Mesodermal cell (in vitro differentiated cells): ENCODE results near the gene DLGAP1.

Experiments used
- H3K27ac ChIP-seq: 2 replicates; pipeline ENCODE4 v1.7.0; 2013; ENCODE audit warnings: mild to moderate bottlenecking, low read depth, low read length, moderate library complexity; ENCODE audit not compliant: severe bottlenecking
- H3K36me3 ChIP-seq: 2 replicates; pipeline ENCODE4 v1.7.1; 2013; ENCODE audit warnings: mild to moderate bottlenecking, low read length, moderate library complexity; ENCODE audit not compliant: control insufficient read depth, insufficient read depth
- H3K4me1 ChIP-seq: one replicate; pipeline ENCODE4 v1.7.1; 2013; ENCODE audit warnings: mild to moderate bottlenecking, low read length; ENCODE audit not compliant: insufficient read depth, control insufficient read depth, poor library complexity, severe bottlenecking
- H3K4me3 ChIP-seq: 2 replicates; pipeline ENCODE4 v1.7.0; 2013; ENCODE audit warnings: low read length, control low read depth, mild to moderate bottlenecking; ENCODE audit not compliant: insufficient read depth, poor library complexity, severe bottlenecking; ENCODE audit errors: extremely low read depth
- H3K9me3 ChIP-seq: 2 replicates; pipeline ENCODE4 v1.7.1; 2013; ENCODE audit warnings: mild to moderate bottlenecking, low read length, moderate library complexity; ENCODE audit not compliant: control insufficient read depth
- WGBS, 2 experiments: methylation state at CpG; one replicate each; pipeline ENCODE4 v1.1.5; 2013; ENCODE audit warnings: missing lambda C conversion rate in 2 of 2; ENCODE audit not compliant: insufficient coverage in 2 of 2; 5-methylcytosine and 5-hydroxymethylcytosine counted together

DLGAP1 gene

DNA sequence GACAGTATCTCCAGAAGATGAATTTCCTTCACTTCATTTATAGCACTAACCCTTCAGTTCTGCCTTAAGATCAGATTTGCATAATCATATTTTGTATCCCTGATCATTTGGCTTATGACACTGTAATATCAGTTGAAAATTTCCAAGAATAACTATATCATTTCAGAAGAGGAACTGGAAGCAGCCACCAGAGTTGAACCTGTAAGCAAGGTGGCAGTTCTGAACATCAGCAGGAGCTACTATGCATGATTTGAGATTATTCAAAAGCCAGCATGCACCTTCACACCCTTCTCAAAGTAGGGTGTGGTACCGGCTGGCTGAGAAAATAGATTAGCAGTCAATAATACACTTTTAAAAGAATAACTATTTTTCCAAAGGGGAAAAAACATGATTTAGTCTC lies 328.2 kb downstream of the DLGAP1 start:
- Histone ChIP-seq H3K9me3 (no peaks in the 10 kb centered on the region), H3K27ac (no peak overlapping the region), H3K36me3 (no peaks in the 10 kb centered on the region), H3K4me3 (no peak overlapping the region), H3K4me1 (peaks cover 11% of the 10 kb centered on the region)
- WGBS, 2 experiments, result no CpG with 5 or more reads among the region's 1 CpG

DNA sequence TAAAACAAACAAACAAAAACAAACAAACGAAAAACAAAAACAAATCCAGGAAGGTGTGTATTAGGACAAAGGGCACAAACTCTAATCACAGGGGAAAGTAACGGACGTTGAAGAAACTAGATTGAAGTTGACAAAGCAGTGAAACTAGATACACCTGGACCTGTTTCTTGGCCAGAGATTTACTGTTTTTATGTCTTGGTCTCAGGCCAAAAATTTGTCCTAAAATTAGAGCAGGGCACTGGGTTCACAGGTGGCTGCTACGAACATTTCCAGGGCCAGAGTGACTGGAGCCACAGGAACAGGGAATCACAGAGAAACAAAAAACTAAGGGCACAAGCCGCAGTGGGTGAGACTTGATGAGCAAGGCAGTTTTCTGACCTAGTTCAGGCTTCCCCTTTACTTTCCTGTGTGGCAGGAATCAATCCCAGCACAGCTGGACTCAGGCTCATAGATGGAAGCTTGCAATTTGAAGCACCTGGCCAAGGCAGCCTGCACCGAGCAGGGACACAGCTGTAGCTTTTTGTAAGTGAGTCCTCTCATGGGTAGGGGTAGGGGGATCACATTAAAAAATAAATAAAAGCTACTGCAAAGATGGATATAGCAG lies 329.4 kb downstream of the DLGAP1 start:
- H3K9me3 ChIP-seq, result no peaks in the 10 kb centered on the region
- 79 to 82% methylated on average over 4 of the region's 6 CpGs for WGBS, 2 experiments
- peak overlapping the region; percentile 71 for H3K27ac ChIP-seq
- no peak overlapping the region for H3K4me3 ChIP-seq
- peaks cover 11% of the 10 kb centered on the region for H3K4me1 ChIP-seq
- H3K36me3 ChIP-seq, result no peaks in the 10 kb centered on the region

DNA sequence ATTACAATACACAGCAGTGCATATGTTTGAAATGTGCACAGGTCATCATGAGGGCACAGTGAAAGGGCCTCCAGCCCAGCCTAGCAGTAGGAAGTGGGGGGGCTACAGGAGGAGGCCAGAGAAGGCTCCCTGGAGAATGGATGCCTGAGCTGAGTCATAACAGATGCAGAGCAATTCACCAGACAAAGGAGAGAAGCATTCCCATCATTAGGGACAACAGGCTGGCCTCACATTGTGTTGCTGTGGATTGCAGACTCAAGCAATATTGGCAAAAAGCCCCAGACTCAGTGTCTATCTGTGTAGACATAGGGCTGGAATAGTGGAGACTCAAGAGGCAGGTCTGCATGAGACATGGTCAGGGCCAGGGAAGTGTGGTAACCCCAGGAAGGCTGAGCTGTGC lies 329.9 kb downstream of the DLGAP1 start:
- Histone ChIP-seq H3K4me3 (no peak overlapping the region), H3K36me3 (no peaks in the 10 kb centered on the region), H3K27ac (peak overlapping the region; percentile 71), H3K4me1 (peaks cover 11% of the 10 kb centered on the region), H3K9me3 (no peaks in the 10 kb centered on the region)

DNA sequence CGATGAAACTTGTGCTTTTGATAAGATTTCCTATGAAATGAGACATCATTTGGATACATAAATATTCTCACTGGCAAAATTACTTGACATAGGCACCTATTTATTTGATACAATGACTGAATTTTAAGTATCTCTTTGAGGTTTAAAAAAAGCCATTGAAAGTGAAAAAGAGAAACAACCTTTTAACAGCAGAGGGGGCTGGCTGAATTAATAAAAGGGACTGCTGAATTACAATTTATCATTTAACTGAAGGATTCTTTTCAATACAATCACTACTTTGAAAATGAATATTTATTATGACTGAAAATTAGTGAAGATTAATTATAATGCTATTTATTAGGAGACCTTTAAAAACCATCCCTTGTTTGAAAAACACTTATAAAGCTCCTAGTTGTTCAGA lies 335.3 kb downstream of the DLGAP1 start:
- peaks cover 1% of the 10 kb centered on the region for H3K4me1 ChIP-seq
- no peaks in the 10 kb centered on the region for H3K9me3 ChIP-seq
- H3K27ac ChIP-seq, result no peak overlapping the region
- no peaks in the 10 kb centered on the region for H3K36me3 ChIP-seq
- WGBS, 2 experiments, result no CpG with 5 or more reads among the region's 1 CpG
- H3K4me3 ChIP-seq, result no peak overlapping the region

DNA sequence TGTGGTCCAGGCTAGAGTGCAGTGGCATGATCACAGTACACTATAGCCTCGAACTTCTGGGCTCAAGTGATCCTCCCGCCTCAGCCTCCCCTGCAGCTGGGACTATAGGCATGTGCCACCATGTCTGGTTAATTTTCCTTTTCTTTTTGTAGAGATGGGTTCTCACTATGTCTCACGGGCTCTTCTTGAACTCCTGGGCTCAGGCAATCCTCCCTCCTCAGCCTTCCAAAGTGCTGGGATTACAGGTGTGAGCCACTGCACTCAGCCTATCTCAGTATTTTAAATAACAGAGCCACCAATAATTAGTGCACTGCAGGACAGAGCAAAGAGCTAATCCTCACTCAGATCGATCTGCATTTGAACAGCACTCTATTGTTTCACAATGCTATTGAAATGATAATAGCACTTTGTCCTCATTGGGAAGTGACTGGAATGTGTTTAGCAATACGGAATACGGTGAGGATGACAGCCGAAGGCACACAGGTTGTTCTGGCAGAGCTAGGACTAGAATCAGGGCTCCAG lies 335.9 kb downstream of the DLGAP1 start:
- Histone ChIP-seq H3K4me3 (no peak overlapping the region), H3K27ac (no peak overlapping the region)

DNA sequence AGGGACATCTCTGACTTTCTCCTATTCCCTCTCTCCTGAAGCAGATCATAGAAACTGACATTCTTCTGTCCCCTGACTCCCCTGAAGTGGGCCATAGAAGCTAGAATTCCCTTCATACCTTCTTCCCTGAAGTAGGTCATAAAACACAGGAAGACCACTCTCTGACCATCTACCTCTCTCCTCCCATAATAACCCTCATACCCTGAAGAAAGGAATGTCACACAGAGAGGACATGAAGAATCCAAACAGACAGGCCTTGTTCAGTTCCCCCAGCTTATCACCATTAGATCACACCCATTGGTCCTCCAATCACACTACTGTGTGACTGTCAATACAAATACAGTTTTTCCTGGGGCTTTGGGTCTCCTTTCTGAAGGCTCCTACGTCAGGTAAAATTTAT lies 347.1 kb downstream of the DLGAP1 start:
- no peaks in the 10 kb centered on the region for H3K9me3 ChIP-seq
- WGBS, 2 experiments, result no CpG with 5 or more reads among the region's 1 CpG
- H3K36me3 ChIP-seq, result no peaks in the 10 kb centered on the region
- no peaks in the 10 kb centered on the region for H3K4me1 ChIP-seq
- no peak overlapping the region for H3K27ac ChIP-seq
- H3K4me3 ChIP-seq, result no peak overlapping the region

More for the DNA sequence above, 335.9 kb downstream of the DLGAP1 start:
- Histone ChIP-seq H3K36me3 (no peaks in the 10 kb centered on the region), H3K4me1 (no peaks in the 10 kb centered on the region), H3K9me3 (no peaks in the 10 kb centered on the region)
- 55 to 58% methylated on average over 3 to 4 of the region's 7 CpGs for WGBS, 2 experiments

DNA sequence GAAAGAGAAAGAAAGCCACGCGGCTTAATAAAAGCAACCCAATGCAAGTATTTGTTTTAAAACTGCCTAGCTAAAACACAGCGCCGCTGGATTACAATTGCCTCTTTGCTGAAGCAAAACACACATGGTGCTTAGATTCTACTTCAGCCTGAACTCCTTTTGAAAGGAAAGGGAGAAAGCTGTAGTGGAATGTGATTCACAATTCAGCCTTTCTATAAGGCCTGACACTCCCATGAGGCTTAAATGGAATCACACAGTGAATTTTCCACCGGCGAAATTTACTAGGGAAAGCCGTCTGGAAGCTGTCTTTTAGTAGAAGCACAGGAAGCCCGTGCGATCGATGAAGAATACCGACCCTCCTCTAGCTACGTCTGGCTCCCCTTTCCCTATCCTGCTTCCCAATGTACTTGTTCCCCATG lies 348.0 kb downstream of the DLGAP1 start:
- Histone ChIP-seq H3K27ac (peak overlapping the region; percentile 68), H3K36me3 (no peaks in the 10 kb centered on the region), H3K4me1 (no peaks in the 10 kb centered on the region), H3K9me3 (no peaks in the 10 kb centered on the region), H3K4me3 (no peak overlapping the region)
- WGBS, 2 experiments, result 34 to 67% methylated on average over 7 to 10 of the region's 12 CpGs

DNA sequence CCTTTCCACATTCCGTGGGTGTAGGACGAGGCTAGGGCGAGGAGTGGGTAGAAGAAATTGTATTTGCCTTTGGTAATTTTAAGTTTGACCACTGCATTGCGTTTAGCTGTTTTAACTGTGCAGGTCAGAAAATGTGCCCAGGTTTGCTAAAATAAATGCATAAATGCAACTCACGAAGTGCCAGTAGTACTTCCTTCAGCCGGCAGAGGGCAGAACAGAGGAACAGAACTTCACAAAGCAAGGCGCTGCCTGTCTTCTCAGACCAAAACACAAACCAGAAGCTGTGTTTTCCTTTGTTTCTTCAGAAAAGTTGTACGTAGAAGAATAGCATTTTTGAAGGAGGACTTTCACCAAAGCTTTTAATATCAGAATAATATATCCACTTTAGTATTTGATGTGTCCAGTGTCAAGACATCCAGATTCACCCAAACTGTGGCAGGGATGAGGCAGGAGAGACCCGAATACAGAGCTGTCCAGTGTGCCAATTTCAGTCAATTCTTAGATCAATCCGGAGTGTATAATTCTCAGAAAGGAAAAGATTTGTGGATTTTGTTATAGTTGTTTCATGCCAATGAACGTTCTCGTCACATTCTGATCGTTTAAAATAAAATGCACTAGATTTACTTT lies 348.6 kb downstream of the DLGAP1 start:
- 65% methylated on average over 6 to 8 of the region's 13 CpGs for WGBS, 2 experiments
- H3K27ac ChIP-seq, result peak overlapping the region; percentile 68
- H3K4me3 ChIP-seq, result no peak overlapping the region

DNA sequence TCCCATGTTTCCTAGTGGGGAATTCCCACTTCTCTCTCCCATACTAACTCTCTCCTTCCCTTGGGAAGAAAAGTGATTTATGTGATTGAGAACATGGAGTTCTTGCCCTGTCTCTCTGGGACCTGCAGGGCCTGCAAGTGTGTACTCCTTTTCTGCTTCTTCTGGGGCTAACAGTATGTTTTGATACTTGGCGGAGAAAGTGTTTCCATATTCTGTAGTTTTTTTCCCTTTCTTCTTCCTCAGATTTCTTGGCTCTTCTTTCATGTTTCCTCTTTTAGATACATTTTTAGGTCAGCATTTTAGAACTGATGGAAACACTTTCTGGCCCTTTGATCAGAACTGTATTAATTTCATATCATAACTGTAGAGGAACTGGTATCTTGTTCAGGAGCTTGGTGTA lies 352.2 kb downstream of the DLGAP1 start:
- H3K27ac ChIP-seq, result no peak overlapping the region
- H3K4me3 ChIP-seq, result no peak overlapping the region
- no peaks in the 10 kb centered on the region for H3K36me3 ChIP-seq
- H3K9me3 ChIP-seq, result no peaks in the 10 kb centered on the region
- no peaks in the 10 kb centered on the region for H3K4me1 ChIP-seq
- 83% methylated on average over 1 of the region's 1 CpG; no CpG with 5 or more reads in 1 of the 2 experiments for WGBS, 2 experiments

More for the DNA sequence above, 348.6 kb downstream of the DLGAP1 start:
- Histone ChIP-seq H3K4me1 (no peaks in the 10 kb centered on the region), H3K36me3 (no peaks in the 10 kb centered on the region), H3K9me3 (no peaks in the 10 kb centered on the region)

DNA sequence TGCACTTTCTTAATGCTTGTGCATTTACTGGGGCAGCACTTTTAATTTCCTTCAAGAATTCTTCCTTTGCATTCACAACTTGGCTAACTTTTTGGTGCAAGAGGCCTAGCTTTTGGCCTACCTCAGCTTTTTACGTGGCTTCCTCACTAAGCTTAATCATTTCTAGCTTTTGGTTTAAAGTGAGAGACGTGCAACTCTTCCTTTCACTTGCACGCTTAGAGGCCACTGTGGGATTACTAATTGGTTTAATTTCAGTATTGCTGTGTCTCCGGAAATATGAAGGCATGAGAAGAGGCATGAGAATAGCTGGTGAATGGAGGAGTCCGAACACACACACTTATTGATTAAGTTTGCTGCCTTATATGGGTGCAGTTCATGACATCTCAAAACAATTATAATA lies 354.1 kb downstream of the DLGAP1 start:
- H3K4me1 ChIP-seq, result no peaks in the 10 kb centered on the region
- H3K27ac ChIP-seq, result no peak overlapping the region
- 93% methylated on average over 2 of the region's 5 CpGs; no CpG with 5 or more reads in 1 of the 2 experiments for WGBS, 2 experiments
- H3K36me3 ChIP-seq, result no peaks in the 10 kb centered on the region
- H3K9me3 ChIP-seq, result no peaks in the 10 kb centered on the region
- H3K4me3 ChIP-seq, result no peak overlapping the region

DNA sequence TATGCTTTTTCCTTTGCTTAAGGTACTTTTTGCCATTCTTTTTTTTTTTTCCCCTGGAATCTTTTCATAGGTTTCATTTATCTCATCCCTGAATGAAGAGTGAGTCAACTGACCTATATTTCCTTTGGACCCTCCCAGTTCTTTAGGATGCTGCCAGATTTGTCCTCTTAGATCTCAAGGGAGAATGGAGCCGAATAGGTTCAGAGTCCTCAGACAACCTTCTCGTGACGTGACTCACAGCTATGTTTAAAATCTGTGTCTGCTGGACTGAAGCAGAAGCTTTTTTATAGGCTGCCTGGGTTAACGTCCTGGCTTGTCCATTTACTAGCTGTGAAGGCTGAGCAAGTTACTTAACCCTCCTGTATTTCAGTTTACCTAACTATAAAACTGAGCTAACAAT lies 358.6 kb downstream of the DLGAP1 start:
- no peak overlapping the region for H3K4me3 ChIP-seq
- WGBS, 2 experiments, result 90 to 96% methylated on average over 3 to 4 of the region's 4 CpGs
- H3K4me1 ChIP-seq, result no peaks in the 10 kb centered on the region
- no peaks in the 10 kb centered on the region for H3K36me3 ChIP-seq
- H3K9me3 ChIP-seq, result no peaks in the 10 kb centered on the region
- H3K27ac ChIP-seq, result no peak overlapping the region
